ENCODE measurements around the gene HMGA1. TPM values are rescaled to one million over a fixed set of nuclear protein-coding genes. Genes with fewer than 3 reads are reported as not detected.

HMGA1 gene
- polyA plus RNA-seq, 1 of the 3 experiments (the other 2 are of a cell fraction): 433 TPM

DNA sequence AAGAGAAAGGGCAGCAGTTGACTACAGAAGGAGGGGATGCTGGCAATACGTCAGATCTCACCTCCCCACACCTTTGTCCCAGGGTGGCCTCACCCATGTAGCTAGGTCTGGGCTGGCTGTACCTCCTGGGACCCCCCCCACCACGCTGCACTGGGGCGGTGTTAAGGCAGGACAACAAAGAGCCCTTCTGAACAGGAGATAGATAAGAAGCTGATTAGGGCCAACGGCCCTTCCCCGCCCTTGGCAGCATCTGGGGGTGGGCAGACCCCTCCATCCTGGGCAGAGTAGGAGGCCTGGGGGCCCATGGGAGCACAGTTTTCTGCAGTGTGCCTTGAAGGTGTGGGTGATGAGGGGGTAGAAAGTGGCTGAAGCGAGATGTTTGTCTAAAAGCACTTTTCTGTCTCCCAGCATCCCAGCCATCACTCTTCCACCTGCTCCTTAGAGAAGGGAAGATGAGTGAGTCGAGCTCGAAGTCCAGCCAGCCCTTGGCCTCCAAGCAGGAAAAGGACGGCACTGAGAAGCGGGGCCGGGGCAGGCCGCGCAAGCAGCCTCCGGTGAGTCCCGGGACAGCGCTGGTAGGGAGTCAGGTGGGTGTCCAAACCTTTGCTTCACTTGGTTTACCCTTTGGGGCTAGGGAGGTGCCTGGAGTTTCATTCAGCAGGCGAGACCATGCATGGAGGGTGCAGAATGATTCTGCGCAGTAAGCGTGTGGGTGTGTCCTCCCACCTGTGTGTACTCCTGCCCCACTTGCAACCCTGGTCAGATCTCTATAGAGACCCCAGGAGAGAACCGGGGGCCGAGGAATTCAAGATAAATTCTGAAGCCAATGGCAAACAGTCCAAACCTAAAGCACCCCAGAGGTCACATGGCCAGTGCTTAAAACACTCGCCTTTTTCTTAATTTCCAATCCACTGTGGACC, 3.9 kb downstream of the HMGA1 start:
- H4K20me1 ChIP-seq (ENCODE audit: insufficient read depth): no peaks in the 10 kb centered on the region
- H3K27ac ChIP-seq (ENCODE audit: low read depth in 2 of 2, low read length in 1 of 2): peak overlapping the region in 1 of 2 experiments; percentile 97; a peak in 2 of 4 replicates
- H3K36me3 ChIP-seq (replicated peaks in 1 of 2; ENCODE audit: control insufficient read depth in 1 of 2, insufficient read depth in 2 of 2, low read length in 1 of 2): peaks cover 11 to 17% of the 10 kb centered on the region in 2 experiments
- no peak overlapping the region for H3K9ac ChIP-seq
- ChIA-PET POLR2A (no interaction called here), CTCF (interaction anchor here (0.7 to 0.8 kb wide), 4 partner anchors 8 to 180 kb away, joined by 3 to 4 read pairs (median 3); no protein-coding TSS in a partner anchor)
- no peak overlapping the region for H2AFZ ChIP-seq (ENCODE audit: low read depth)
- peaks cover 38% of the 10 kb centered on the region for H3F3A ChIP-seq (replicated peaks; ENCODE audit: insufficient read depth)
- peaks cover 12 to 51% of the 10 kb centered on the region in 2 experiments for H3K4me1 ChIP-seq (ENCODE audit: control insufficient read depth in 1 of 2, insufficient read depth in 2 of 2, low read depth in 1 of 2, low read length in 1 of 2)
- peak overlapping the region; percentile 81; the same call in 1 of the 2 replicates for H3K4me2 ChIP-seq
- no peaks in the 10 kb centered on the region for H3K9me3 ChIP-seq
- WGBS (ENCODE audit: low lambda C conversion rate): 92% methylated on average over 18 of the region's 22 CpGs
- H3K9me2 ChIP-seq: no peaks in the 10 kb centered on the region
- peaks cover 30% of the 10 kb centered on the region for H3K79me2 ChIP-seq (ENCODE audit: insufficient read depth)
- H3K27me3 ChIP-seq (ENCODE audit: insufficient read depth): no peaks in the 10 kb centered on the region
- no peak for DNase-seq
- no peak for TF ChIP-seq POLR2AphosphoS5 (IDR thresholded peaks at IDR 0.05; ENCODE audit: low read depth, low read length)
- TF ChIP-seq FOXJ3 (CRISPR knock-in tag; IDR thresholded peaks at IDR 0.05): no peak
- TF ChIP-seq, protein P1, sequence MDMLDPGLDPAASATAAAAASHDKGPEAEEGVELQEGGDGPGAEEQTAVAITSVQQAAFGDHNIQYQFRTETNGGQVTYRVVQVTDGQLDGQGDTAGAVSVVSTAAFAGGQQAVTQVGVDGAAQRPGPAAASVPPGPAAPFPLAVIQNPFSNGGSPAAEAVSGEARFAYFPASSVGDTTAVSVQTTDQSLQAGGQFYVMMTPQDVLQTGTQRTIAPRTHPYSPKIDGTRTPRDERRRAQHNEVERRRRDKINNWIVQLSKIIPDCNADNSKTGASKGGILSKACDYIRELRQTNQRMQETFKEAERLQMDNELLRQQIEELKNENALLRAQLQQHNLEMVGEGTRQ (IDR thresholded peaks at IDR 0.05; ENCODE audit: borderline replicate concordance, low read depth, low read length): no peak
- TF ChIP-seq CHD2 (IDR thresholded peaks at IDR 0.05; ENCODE audit: low read length, partially characterized antibody): no peak
- no peak for TF ChIP-seq ELF1 (IDR thresholded peaks at IDR 0.05)
- no peak for TF ChIP-seq RCOR1 (IDR thresholded peaks at IDR 0.05; ENCODE audit: low read length)
- no peak for TF ChIP-seq SIN3A (IDR thresholded peaks at IDR 0.05; ENCODE audit: borderline replicate concordance, low read depth, low read length)
- TF ChIP-seq NRF1 (IDR thresholded peaks at IDR 0.05; ENCODE audit: low read depth, low read length): no peak
- TF ChIP-seq, protein P2, sequence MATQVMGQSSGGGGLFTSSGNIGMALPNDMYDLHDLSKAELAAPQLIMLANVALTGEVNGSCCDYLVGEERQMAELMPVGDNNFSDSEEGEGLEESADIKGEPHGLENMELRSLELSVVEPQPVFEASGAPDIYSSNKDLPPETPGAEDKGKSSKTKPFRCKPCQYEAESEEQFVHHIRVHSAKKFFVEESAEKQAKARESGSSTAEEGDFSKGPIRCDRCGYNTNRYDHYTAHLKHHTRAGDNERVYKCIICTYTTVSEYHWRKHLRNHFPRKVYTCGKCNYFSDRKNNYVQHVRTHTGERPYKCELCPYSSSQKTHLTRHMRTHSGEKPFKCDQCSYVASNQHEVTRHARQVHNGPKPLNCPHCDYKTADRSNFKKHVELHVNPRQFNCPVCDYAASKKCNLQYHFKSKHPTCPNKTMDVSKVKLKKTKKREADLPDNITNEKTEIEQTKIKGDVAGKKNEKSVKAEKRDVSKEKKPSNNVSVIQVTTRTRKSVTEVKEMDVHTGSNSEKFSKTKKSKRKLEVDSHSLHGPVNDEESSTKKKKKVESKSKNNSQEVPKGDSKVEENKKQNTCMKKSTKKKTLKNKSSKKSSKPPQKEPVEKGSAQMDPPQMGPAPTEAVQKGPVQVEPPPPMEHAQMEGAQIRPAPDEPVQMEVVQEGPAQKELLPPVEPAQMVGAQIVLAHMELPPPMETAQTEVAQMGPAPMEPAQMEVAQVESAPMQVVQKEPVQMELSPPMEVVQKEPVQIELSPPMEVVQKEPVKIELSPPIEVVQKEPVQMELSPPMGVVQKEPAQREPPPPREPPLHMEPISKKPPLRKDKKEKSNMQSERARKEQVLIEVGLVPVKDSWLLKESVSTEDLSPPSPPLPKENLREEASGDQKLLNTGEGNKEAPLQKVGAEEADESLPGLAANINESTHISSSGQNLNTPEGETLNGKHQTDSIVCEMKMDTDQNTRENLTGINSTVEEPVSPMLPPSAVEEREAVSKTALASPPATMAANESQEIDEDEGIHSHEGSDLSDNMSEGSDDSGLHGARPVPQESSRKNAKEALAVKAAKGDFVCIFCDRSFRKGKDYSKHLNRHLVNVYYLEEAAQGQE (IDR thresholded peaks at IDR 0.05; ENCODE audit: low read depth, low read length): no peak
- no peak for TF ChIP-seq JUND (IDR thresholded peaks at IDR 0.05)
- TF ChIP-seq RAD21 (IDR thresholded peaks at IDR 0.05; ENCODE audit: low read length): no peak
- no peak overlapping the region for H3K4me3 ChIP-seq (ENCODE audit: low read depth in 2 of 2, low read length in 1 of 2)
